Panc1 (cell line): ENCODE measurements around the gene PPP1R18.

Source experiments
- POLR2AphosphoS5 ChIP-seq: IDR thresholded peaks from 2 replicates; pipeline ENCODE4 v1.6.1; 2012; ENCODE audit warnings: mild to moderate bottlenecking, low read depth, low read length, moderate library complexity
- SIN3A ChIP-seq: IDR thresholded peaks from 2 replicates; pipeline ENCODE4 v1.6.1; 2012; ENCODE audit warnings: low read depth, mild to moderate bottlenecking, low read length, moderate library complexity, borderline replicate concordance; ENCODE audit not compliant: insufficient read depth
- TF ChIP-seq, protein P1 (sequence below): fragments of 450-650 bp; IDR thresholded peaks from 2 replicates; pipeline ENCODE4 v1.5.1; 2017; ENCODE audit warnings: mild to moderate bottlenecking

DNA sequence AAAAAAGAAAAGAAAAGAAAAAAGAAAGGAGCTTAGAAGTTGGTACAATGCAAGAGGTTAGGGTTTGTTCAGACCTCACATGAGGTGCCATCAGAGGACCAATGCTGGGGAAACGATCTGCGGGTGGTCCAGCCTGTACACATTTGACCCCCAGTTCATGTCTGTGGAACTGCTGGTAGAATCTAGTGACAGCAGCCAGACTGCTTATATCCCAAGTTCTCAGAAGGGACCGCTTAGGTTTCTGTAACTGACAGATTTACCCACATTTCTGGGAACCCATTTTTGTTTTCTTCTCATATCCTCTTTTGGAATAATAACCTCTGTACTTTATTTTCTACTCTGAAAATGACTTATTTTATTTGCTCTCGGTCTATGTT lies 4.7 kb downstream of the PPP1R18 start:
- TF ChIP-seq, protein P1, sequence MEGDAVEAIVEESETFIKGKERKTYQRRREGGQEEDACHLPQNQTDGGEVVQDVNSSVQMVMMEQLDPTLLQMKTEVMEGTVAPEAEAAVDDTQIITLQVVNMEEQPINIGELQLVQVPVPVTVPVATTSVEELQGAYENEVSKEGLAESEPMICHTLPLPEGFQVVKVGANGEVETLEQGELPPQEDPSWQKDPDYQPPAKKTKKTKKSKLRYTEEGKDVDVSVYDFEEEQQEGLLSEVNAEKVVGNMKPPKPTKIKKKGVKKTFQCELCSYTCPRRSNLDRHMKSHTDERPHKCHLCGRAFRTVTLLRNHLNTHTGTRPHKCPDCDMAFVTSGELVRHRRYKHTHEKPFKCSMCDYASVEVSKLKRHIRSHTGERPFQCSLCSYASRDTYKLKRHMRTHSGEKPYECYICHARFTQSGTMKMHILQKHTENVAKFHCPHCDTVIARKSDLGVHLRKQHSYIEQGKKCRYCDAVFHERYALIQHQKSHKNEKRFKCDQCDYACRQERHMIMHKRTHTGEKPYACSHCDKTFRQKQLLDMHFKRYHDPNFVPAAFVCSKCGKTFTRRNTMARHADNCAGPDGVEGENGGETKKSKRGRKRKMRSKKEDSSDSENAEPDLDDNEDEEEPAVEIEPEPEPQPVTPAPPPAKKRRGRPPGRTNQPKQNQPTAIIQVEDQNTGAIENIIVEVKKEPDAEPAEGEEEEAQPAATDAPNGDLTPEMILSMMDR, result no peak
- TF ChIP-seq POLR2AphosphoS5 (no peak), SIN3A (no peak)
